Measurements from ENCODE around the gene SLC22A7.

The SLC22A7 gene

GRCh38 chr6:43275801-43276576 lies 22.1 kb upstream of the SLC22A7 start:
- WGBS (ENCODE audit: insufficient coverage, insufficient read length): no CpG with 5 or more reads among the region's 64 CpGs
- H3K4me1 ChIP-seq (ENCODE audit: control insufficient read depth, insufficient read depth, low read length): peaks cover 4% of the 10 kb centered on the region
- no peak for DNase-seq (ENCODE audit: low read depth, low spot score)
- no peaks in the 10 kb centered on the region for H3K9me3 ChIP-seq (ENCODE audit: control insufficient read depth, insufficient read depth, low read length)
- peaks cover 9% of the 10 kb centered on the region; the same call in 1 of the 2 replicates for H3K27me3 ChIP-seq (ENCODE audit: control insufficient read depth, insufficient read depth, low read length)
- H3K36me3 ChIP-seq (ENCODE audit: control insufficient read depth, insufficient read depth, low read length): no peaks in the 10 kb centered on the region
- peak overlapping the region; percentile 39; the same call in 1 of the 2 replicates for H3K4me3 ChIP-seq (ENCODE audit: low read length)
- H3K27ac ChIP-seq (ENCODE audit: low read length): no peak overlapping the region

DNA sequence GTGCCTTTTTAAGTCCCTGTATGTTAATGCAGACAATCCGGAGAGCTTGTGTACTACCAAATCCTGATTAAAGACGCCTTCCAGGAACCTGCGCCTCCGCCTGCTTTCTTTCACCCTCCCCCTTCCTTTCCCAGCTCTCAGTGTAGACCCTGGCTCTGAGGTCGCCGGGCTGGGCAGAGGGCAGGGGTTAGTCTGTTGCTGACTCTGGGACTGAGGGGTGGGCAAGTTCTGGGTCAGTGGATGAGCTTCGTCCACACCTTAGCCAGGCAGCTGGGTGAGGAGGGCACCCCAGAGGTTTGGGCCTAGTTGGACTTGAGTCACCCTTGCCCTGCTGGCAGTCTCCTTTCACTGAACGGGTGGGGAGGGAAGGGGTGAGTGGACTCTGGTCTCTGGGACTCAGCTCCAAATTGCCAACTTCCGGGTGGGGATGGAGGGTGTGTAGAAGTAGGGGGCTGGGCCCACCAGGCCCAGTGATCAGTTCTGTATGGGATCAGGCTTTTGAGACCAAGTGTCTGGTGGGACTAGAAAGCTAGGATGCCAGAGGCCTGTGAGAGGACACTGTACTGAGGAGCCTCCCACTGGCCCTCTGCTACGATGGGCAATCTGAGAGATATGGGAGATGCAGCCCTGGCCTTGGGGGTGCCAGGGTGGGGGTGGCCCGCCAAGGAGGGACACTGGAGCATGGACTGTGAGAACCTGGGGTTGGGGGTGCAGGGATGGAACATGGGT lies 21.3 kb upstream of the SLC22A7 start:
- H3K4me1 ChIP-seq (ENCODE audit: control insufficient read depth, insufficient read depth, low read length): peaks cover 4% of the 10 kb centered on the region
- peak overlapping the region; percentile 39; the same call in 1 of the 2 replicates for H3K4me3 ChIP-seq (ENCODE audit: low read length)
- H3K36me3 ChIP-seq (ENCODE audit: control insufficient read depth, insufficient read depth, low read length): no peaks in the 10 kb centered on the region
- no peak for DNase-seq (ENCODE audit: low read depth, low spot score)
- no CpG with 5 or more reads among the region's 11 CpGs for WGBS (ENCODE audit: insufficient coverage, insufficient read length)
- H3K27me3 ChIP-seq (ENCODE audit: control insufficient read depth, insufficient read depth, low read length): peaks cover 9% of the 10 kb centered on the region; the same call in 1 of the 2 replicates
- H3K9me3 ChIP-seq (ENCODE audit: control insufficient read depth, insufficient read depth, low read length): no peaks in the 10 kb centered on the region
- H3K27ac ChIP-seq (ENCODE audit: low read length): no peak overlapping the region

DNA sequence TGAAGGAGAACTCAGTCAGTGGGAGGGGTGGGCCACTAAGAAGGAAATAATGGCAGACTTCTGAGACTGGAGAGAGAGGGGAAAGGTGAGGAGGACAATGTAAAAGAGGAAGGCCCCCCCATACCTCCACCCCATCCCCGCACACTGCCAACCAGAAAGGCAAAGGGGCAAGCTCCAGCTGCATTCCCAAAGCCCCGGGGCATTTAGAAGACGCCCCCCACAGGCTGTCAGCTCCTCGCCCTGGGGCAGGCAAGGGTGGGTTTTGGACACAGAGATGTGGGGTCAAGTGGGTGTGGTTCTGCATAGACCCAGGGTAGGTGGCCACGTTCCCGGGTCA lies 20.8 kb upstream of the SLC22A7 start:
- no peak overlapping the region for H3K27ac ChIP-seq (ENCODE audit: low read length)
- no peaks in the 10 kb centered on the region for H3K36me3 ChIP-seq (ENCODE audit: control insufficient read depth, insufficient read depth, low read length)
- peaks cover 9% of the 10 kb centered on the region; the same call in 1 of the 2 replicates for H3K27me3 ChIP-seq (ENCODE audit: control insufficient read depth, insufficient read depth, low read length)
- no CpG with 5 or more reads among the region's 6 CpGs for WGBS (ENCODE audit: insufficient coverage, insufficient read length)
- H3K4me3 ChIP-seq (ENCODE audit: low read length): no peak overlapping the region
- DNase-seq (ENCODE audit: low read depth, low spot score): no peak
- peaks cover 4% of the 10 kb centered on the region for H3K4me1 ChIP-seq (ENCODE audit: control insufficient read depth, insufficient read depth, low read length)
- H3K9me3 ChIP-seq (ENCODE audit: control insufficient read depth, insufficient read depth, low read length): no peaks in the 10 kb centered on the region

DNA sequence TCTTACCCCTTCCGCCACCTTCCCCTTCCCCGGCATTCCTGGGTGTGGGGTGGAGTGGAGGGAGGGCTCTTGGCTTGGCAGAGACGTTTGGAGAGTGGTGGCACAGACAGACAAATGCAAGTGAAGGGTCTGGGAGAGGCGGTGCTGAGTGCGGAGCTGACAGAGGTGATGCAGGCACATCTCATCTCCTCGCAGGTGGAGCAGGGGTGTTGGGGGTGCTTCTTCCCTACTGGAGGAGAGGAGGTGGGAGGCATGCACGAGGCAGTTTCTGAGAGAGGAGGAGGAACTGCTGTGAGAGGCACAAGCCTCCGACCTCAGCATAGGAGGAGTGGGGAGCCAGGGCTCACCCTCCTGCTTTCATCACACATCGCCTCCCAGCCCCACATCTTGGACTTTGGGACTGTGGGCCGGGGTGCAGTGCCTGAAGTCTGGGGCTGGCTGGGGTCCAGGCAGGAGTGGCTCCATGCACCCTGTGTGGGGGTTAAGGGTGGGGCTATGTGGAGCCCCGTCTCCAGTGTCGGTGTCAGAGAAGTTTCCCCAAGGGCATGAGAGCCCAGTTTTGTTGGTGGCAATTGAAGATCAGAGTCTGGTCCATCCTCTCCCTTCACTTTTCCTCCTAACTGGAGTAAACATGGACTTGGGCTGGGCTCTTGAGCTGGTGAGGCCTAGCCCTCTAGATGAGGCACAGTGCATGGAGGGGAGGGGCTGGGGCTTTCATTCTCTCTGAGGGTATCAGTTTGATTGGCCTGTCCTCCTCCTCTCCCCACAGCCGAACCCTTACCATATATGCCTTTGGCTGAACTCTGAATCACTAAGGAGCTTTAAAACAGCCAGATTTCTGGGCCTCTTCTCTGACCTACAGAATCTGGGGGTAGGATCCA lies 20.2 kb upstream of the SLC22A7 start:
- no CpG with 5 or more reads among the region's 13 CpGs for WGBS (ENCODE audit: insufficient coverage, insufficient read length)
- Histone ChIP-seq H3K9me3 (ENCODE audit: control insufficient read depth, insufficient read depth, low read length) (no peaks in the 10 kb centered on the region), H3K27me3 (ENCODE audit: control insufficient read depth, insufficient read depth, low read length) (peaks cover 9% of the 10 kb centered on the region; the same call in 1 of the 2 replicates), H3K27ac (ENCODE audit: low read length) (no peak overlapping the region), H3K36me3 (ENCODE audit: control insufficient read depth, insufficient read depth, low read length) (no peaks in the 10 kb centered on the region), H3K4me3 (ENCODE audit: low read length) (no peak overlapping the region), H3K4me1 (ENCODE audit: control insufficient read depth, insufficient read depth, low read length) (peaks cover 4% of the 10 kb centered on the region)
- no peak for DNase-seq (ENCODE audit: low read depth, low spot score)

GRCh38 chr6:43278524-43279078 lies 19.5 kb upstream of the SLC22A7 start:
- Histone ChIP-seq H3K27ac (ENCODE audit: low read length) (no peak overlapping the region), H3K4me3 (ENCODE audit: low read length) (no peak overlapping the region), H3K27me3 (ENCODE audit: control insufficient read depth, insufficient read depth, low read length) (peaks cover 9% of the 10 kb centered on the region; the same call in 1 of the 2 replicates), H3K9me3 (ENCODE audit: control insufficient read depth, insufficient read depth, low read length) (no peaks in the 10 kb centered on the region), H3K4me1 (ENCODE audit: control insufficient read depth, insufficient read depth, low read length) (peaks cover 4% of the 10 kb centered on the region), H3K36me3 (ENCODE audit: control insufficient read depth, insufficient read depth, low read length) (no peaks in the 10 kb centered on the region)
- DNase-seq (ENCODE audit: low read depth, low spot score): no peak
- WGBS (ENCODE audit: insufficient coverage, insufficient read length): no CpG with 5 or more reads among the region's 4 CpGs

GRCh38 chr6:43280234-43280633 lies 17.8 kb upstream of the SLC22A7 start:
- no CpG with 5 or more reads among the region's 2 CpGs for WGBS (ENCODE audit: insufficient coverage, insufficient read length)
- Histone ChIP-seq H3K36me3 (ENCODE audit: control insufficient read depth, insufficient read depth, low read length) (no peaks in the 10 kb centered on the region), H3K4me3 (ENCODE audit: low read length) (no peak overlapping the region), H3K9me3 (ENCODE audit: control insufficient read depth, insufficient read depth, low read length) (no peaks in the 10 kb centered on the region), H3K27ac (ENCODE audit: low read length) (no peak overlapping the region), H3K4me1 (ENCODE audit: control insufficient read depth, insufficient read depth, low read length) (peaks cover 7% of the 10 kb centered on the region), H3K27me3 (ENCODE audit: control insufficient read depth, insufficient read depth, low read length) (peaks cover 2% of the 10 kb centered on the region; the same call in 1 of the 2 replicates)
- no peak for DNase-seq (ENCODE audit: low read depth, low spot score)

GRCh38 chr6:43282060-43282459 lies 16.0 kb upstream of the SLC22A7 start:
- DNase-seq (ENCODE audit: low read depth, low spot score): no peak
- WGBS (ENCODE audit: insufficient coverage, insufficient read length): no CpG with 5 or more reads among the region's 9 CpGs
- H3K27ac ChIP-seq (ENCODE audit: low read length): no peak overlapping the region
- H3K36me3 ChIP-seq (ENCODE audit: control insufficient read depth, insufficient read depth, low read length): no peaks in the 10 kb centered on the region
- peaks cover 5% of the 10 kb centered on the region; the same call in 1 of the 2 replicates for H3K4me1 ChIP-seq (ENCODE audit: control insufficient read depth, insufficient read depth, low read length)
- H3K27me3 ChIP-seq (ENCODE audit: control insufficient read depth, insufficient read depth, low read length): no peaks in the 10 kb centered on the region; the same call in 1 of the 2 replicates
- H3K4me3 ChIP-seq (ENCODE audit: low read length): no peak overlapping the region
- H3K9me3 ChIP-seq (ENCODE audit: control insufficient read depth, insufficient read depth, low read length): no peaks in the 10 kb centered on the region

DNA sequence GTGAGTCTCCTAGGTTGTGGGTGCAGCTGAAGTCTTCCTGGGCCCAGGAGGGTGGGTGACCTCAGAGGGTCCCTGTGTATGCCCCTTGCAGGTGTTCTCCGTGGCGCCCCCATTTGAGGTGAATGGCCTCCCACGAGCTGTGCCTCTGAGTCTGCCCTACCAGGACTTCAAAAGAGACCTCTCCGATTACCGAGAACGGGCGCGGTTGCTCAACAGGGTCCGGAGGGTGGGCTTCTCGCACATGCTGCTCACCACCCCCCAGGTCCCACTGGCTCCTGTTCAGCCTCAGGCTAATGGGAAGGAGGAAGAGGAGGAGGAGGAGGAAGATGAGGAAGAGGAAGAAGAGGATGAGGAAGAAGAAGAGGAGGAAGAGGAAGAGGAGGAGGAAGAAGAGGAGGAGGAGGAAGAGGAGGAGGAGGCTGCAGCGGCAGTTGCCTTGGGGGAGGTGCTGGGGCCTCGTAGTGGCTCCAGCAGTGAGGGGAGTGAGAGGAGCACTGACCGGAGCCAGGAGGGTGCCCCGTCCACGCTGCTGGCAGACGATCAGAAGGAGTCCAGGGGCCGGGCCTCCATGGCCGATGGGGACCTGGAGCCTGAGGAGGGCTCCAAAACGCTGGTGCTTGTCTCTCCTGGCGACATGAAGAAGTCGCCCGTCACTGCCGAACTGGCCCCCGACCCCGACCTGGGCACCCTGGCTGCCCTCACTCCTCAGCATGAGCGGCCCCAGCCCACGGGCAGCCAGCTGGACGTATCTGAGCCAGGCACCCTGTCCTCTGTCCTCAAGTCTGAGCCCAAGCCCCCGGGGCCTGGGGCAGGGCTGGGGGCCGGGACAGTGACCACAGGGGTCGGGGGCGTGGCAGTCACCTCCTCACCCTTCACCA lies 15.2 kb upstream of the SLC22A7 start:
- H3K27me3 ChIP-seq (ENCODE audit: control insufficient read depth, insufficient read depth, low read length): no peaks in the 10 kb centered on the region; the same call in 1 of the 2 replicates
- no peak overlapping the region for H3K4me3 ChIP-seq (ENCODE audit: low read length)

GRCh38 chr6:43283514-43283901 lies 14.6 kb upstream of the SLC22A7 start:
- Histone ChIP-seq H3K27ac (ENCODE audit: low read length) (no peak overlapping the region), H3K4me1 (ENCODE audit: control insufficient read depth, insufficient read depth, low read length) (peaks cover 4% of the 10 kb centered on the region), H3K9me3 (ENCODE audit: control insufficient read depth, insufficient read depth, low read length) (no peaks in the 10 kb centered on the region), H3K36me3 (ENCODE audit: control insufficient read depth, insufficient read depth, low read length) (no peaks in the 10 kb centered on the region), H3K27me3 (ENCODE audit: control insufficient read depth, insufficient read depth, low read length) (no peaks in the 10 kb centered on the region; the same call in 1 of the 2 replicates), H3K4me3 (ENCODE audit: low read length) (no peak overlapping the region; the same call in 1 of the 2 replicates)
- DNase-seq (ENCODE audit: low read depth, low spot score): no peak
- no CpG with 5 or more reads among the region's 18 CpGs for WGBS (ENCODE audit: insufficient coverage, insufficient read length)

More for the DNA sequence above, 15.2 kb upstream of the SLC22A7 start:
- Histone ChIP-seq H3K27ac (ENCODE audit: low read length) (no peak overlapping the region), H3K4me1 (ENCODE audit: control insufficient read depth, insufficient read depth, low read length) (peaks cover 5% of the 10 kb centered on the region), H3K9me3 (ENCODE audit: control insufficient read depth, insufficient read depth, low read length) (no peaks in the 10 kb centered on the region), H3K36me3 (ENCODE audit: control insufficient read depth, insufficient read depth, low read length) (no peaks in the 10 kb centered on the region)
- no CpG with 5 or more reads among the region's 32 CpGs for WGBS (ENCODE audit: insufficient coverage, insufficient read length)
- DNase-seq (ENCODE audit: low read depth, low spot score): no peak

Data from iPS DF 6.9 (cell line).